H1 (cell line): ENCODE measurements around the gene C1GALT1. TPM values are rescaled to one million over a fixed set of nuclear protein-coding genes. Genes with fewer than 3 reads are reported as not detected.

Experiments used
- CTCF ChIA-PET: fragments of 300-600 bp; sonication (Branson Sonifier 250); formaldehyde crosslinking; loops from one replicate; lab custom pipeline; 2021; ENCODE audit not compliant: partially characterized antibody; lab: Charles Lee
- POLR2A ChIA-PET: fragments of 300-600 bp; sonication (Branson Sonifier 250); formaldehyde crosslinking; loops from one replicate; lab custom pipeline; 2021; ENCODE audit warnings: inconsistent platforms; ENCODE audit not compliant: partially characterized antibody; lab: Charles Lee
- DNase-seq, 2 experiments: peaks; one replicate each; pipeline versions ENCODE4 v3.0.0 to v3.0.0-alpha.2; 2010 to 2022; ENCODE audit warnings: low spot score in 2 of 2, low read depth in 1 of 2, mixed read lengths in 1 of 2
- FAIRE-seq: peaks from 2 replicates; lab custom pipeline; 2011; peaks lifted over from hg19 to GRCh38; lab: Jason Lieb, UNC
- H2AFZ ChIP-seq: 2 replicates; pipeline ENCODE4 v1.8.1; 2012; ENCODE audit warnings: low read length, inconsistent platforms
- H2AK5ac ChIP-seq: 2 replicates; pipeline ENCODE4 v1.6.1; 2013; ENCODE audit warnings: low read depth, low read length
- H2BK120ac ChIP-seq: replicated peaks from 2 replicates; pipeline ENCODE3; 2013; ENCODE audit warnings: low read depth, low read length, inconsistent platforms
- H2BK12ac ChIP-seq: 2 replicates; pipeline ENCODE4 v1.6.1; 2013; ENCODE audit warnings: low read depth, low read length
- H2BK15ac ChIP-seq: 2 replicates; pipeline ENCODE4 v1.6.1; 2013; ENCODE audit warnings: low read length
- H2BK20ac ChIP-seq: 2 replicates; pipeline ENCODE4 v1.6.1; 2013; ENCODE audit warnings: low read length
- H2BK5ac ChIP-seq: 2 replicates; pipeline ENCODE4 v1.6.1; 2013; ENCODE audit warnings: low read depth, low read length
- H3K14ac ChIP-seq: 2 replicates; pipeline ENCODE4 v1.6.1; 2013; ENCODE audit warnings: inconsistent platforms; ENCODE audit not compliant: insufficient read length
- H3K18ac ChIP-seq: 2 replicates; pipeline ENCODE4 v1.6.1; 2013; ENCODE audit warnings: low read length; ENCODE audit errors: extremely low read depth
- H3K23ac ChIP-seq: 2 replicates; pipeline ENCODE4 v1.6.1; 2013; ENCODE audit warnings: inconsistent platforms; ENCODE audit not compliant: insufficient read length
- H3K23me2 ChIP-seq: 2 replicates; pipeline ENCODE4 v1.6.1; 2013; ENCODE audit warnings: low read depth, low read length
- H3K27ac ChIP-seq: 2 replicates; pipeline ENCODE4 v1.6.1; 2011; ENCODE audit warnings: low read depth, low read length, inconsistent platforms
- H3K27me3 ChIP-seq, 4 experiments: replicated peaks in 1 of 4; 1 replicate in 1 of 4; 2 replicates in 3 of 4; pipeline versions ENCODE4 v1.6.1 to v1.8.1; 2011 to 2013; ENCODE audit warnings: low read length in 3 of 4, mild to moderate bottlenecking in 3 of 4, inconsistent platforms in 2 of 4, mixed read lengths in 2 of 4, moderate library complexity in 1 of 4; ENCODE audit not compliant: control insufficient read depth in 3 of 4, insufficient read depth in 3 of 4; ENCODE audit errors: extremely low read depth in 1 of 4
- H3K36me3 ChIP-seq, 4 experiments: 2 replicates each; pipeline versions ENCODE4 v1.6.1 to v1.8.1; 2011 to 2013; ENCODE audit warnings: mild to moderate bottlenecking in 4 of 4, low read length in 3 of 4, moderate library complexity in 2 of 4, control low read depth in 1 of 4, inconsistent platforms in 1 of 4; ENCODE audit not compliant: insufficient read depth in 4 of 4, control insufficient read depth in 2 of 4
- H3K4ac ChIP-seq: replicated peaks from 2 replicates; pipeline ENCODE3; 2013; ENCODE audit warnings: low read length, low read depth, mixed read lengths, inconsistent platforms; ENCODE audit not compliant: insufficient read length
- H3K4me1 ChIP-seq, 4 experiments: replicated peaks in 1 of 4; 1 replicate in 1 of 4; 2 replicates in 3 of 4; pipeline versions ENCODE4 v1.6.1 to v1.8.1; 2011 to 2013; ENCODE audit warnings: low read length in 3 of 4, inconsistent platforms in 2 of 4, mixed read lengths in 1 of 4; ENCODE audit not compliant: insufficient read depth in 4 of 4, control insufficient read depth in 3 of 4
- H3K4me2 ChIP-seq, 2 experiments: 2 replicates each; pipeline versions ENCODE4 v1.6.1 to v1.8.1; 2011 to 2013; ENCODE audit warnings: low read depth in 2 of 2, low read length in 2 of 2, control low read depth in 1 of 2, inconsistent platforms in 1 of 2, mild to moderate bottlenecking in 1 of 2; ENCODE audit not compliant: insufficient read depth in 1 of 2
- H3K4me3 ChIP-seq, 4 experiments: fragments of 200-600, 300-600 bp in 1 of 4; sonication (generic), shearing (Covaris generic), sonication (Bioruptor Twin) in 1 of 4; 2 replicates each; pipeline versions ENCODE4 v1.5.1 to v1.8.1; 2011 to 2016; ENCODE audit warnings: low read length in 4 of 4, low read depth in 3 of 4, control low read depth in 2 of 4, inconsistent platforms in 2 of 4, mild to moderate bottlenecking in 2 of 4, mixed read lengths in 1 of 4, moderate library complexity in 1 of 4; ENCODE audit not compliant: insufficient read depth in 2 of 4; ENCODE audit errors: extremely low read depth in 1 of 4
- H3K56ac ChIP-seq: replicated peaks from 2 replicates; pipeline ENCODE3; 2013; ENCODE audit warnings: low read depth, mild to moderate bottlenecking, mixed read lengths, low read length, inconsistent platforms; ENCODE audit not compliant: insufficient read length
- H3K79me1 ChIP-seq: 2 replicates; pipeline ENCODE4 v1.6.1; 2013; ENCODE audit warnings: low read depth, low read length, control low read depth
- H3K79me2 ChIP-seq, 2 experiments: 2 replicates each; pipeline versions ENCODE4 v1.6.1 to v1.8.1; 2012 to 2013; ENCODE audit warnings: low read length in 2 of 2, mild to moderate bottlenecking in 2 of 2, inconsistent platforms in 1 of 2; ENCODE audit not compliant: insufficient read depth in 2 of 2, control insufficient read depth in 1 of 2
- H3K9ac ChIP-seq, 4 experiments: replicated peaks in 1 of 4; 1 replicate in 1 of 4; 2 replicates in 3 of 4; pipeline versions ENCODE4 v1.6.1 to v1.8.1; 2011 to 2013; ENCODE audit warnings: low read depth in 3 of 4, low read length in 3 of 4, control low read depth in 2 of 4, mild to moderate bottlenecking in 2 of 4, moderate library complexity in 2 of 4, inconsistent platforms in 1 of 4; ENCODE audit errors: extremely low read depth in 1 of 4
- H3K9me3 ChIP-seq, 2 experiments: 2 replicates each; pipeline versions ENCODE4 v1.6.1 to v1.8.1; 2012 to 2013; ENCODE audit warnings: mild to moderate bottlenecking in 2 of 2, moderate library complexity in 2 of 2, control low read depth in 1 of 2, inconsistent platforms in 1 of 2, low read depth in 1 of 2, low read length in 1 of 2, mixed read lengths in 1 of 2; ENCODE audit not compliant: insufficient read depth in 2 of 2
- H4K20me1 ChIP-seq, 2 experiments: replicated peaks in 1 of 2; 2 replicates each; pipeline versions ENCODE3 to v1.8.1; 2011 to 2013; ENCODE audit warnings: inconsistent platforms in 2 of 2, low read length in 2 of 2, mild to moderate bottlenecking in 1 of 2; ENCODE audit not compliant: insufficient read depth in 2 of 2, control insufficient read depth in 1 of 2
- H4K5ac ChIP-seq: 2 replicates; pipeline ENCODE4 v1.6.1; 2013; ENCODE audit warnings: low read length, low read depth, mixed read lengths, inconsistent platforms; ENCODE audit not compliant: insufficient read length
- H4K8ac ChIP-seq: 2 replicates; pipeline ENCODE4 v1.8.0; 2013; ENCODE audit warnings: mild to moderate bottlenecking, moderate library complexity, low read length, inconsistent platforms; ENCODE audit not compliant: insufficient read depth; ENCODE audit errors: extremely low read depth
- H4K91ac ChIP-seq: replicated peaks from 2 replicates; pipeline ENCODE3; 2013; ENCODE audit warnings: low read length, mixed read lengths, inconsistent platforms; ENCODE audit not compliant: insufficient read length
- CTBP2 ChIP-seq: IDR thresholded peaks from 2 replicates; pipeline ENCODE4 v1.7.0; 2011; ENCODE audit warnings: borderline replicate concordance, mild to moderate bottlenecking, moderate library complexity, mixed read lengths, low read length; ENCODE audit not compliant: insufficient read depth, insufficient read length
- CTCF ChIP-seq, 3 experiments: IDR thresholded peaks; 1 replicate in 2 of 3; 2 replicates in 1 of 3; pipeline versions ENCODE4 v1.5.1 to v1.6.1; 2011; ENCODE audit warnings: low read length in 3 of 3, mild to moderate bottlenecking in 3 of 3, inconsistent platforms in 2 of 3, low read depth in 1 of 3, moderate library complexity in 1 of 3; ENCODE audit not compliant: insufficient read depth in 1 of 3; ENCODE audit errors: control extremely low read depth in 1 of 3
- GTF2F1 ChIP-seq: IDR thresholded peaks from 2 replicates; pipeline ENCODE4 v1.6.1; 2012; ENCODE audit warnings: low read depth, low read length, improper control_type of control experiment, borderline replicate concordance
- HDAC2 ChIP-seq, 2 experiments: fragments of 300-600 bp in 1 of 2; sonication (generic) in 1 of 2; IDR thresholded peaks; 2 replicates each; pipeline ENCODE4 v1.6.1; 2011 to 2012; ENCODE audit warnings: low read depth in 2 of 2, low read length in 2 of 2, mild to moderate bottlenecking in 2 of 2, moderate library complexity in 2 of 2, borderline replicate concordance in 1 of 2, inconsistent platforms in 1 of 2
- POLR2A ChIP-seq, 2 experiments: IDR thresholded peaks; 1 replicate in 1 of 2; 2 replicates in 1 of 2; pipeline ENCODE4 v1.6.1; 2011; ENCODE audit warnings: low read depth in 2 of 2, low read length in 2 of 2, mild to moderate bottlenecking in 2 of 2; ENCODE audit errors: control extremely low read depth in 1 of 2
- POU5F1 ChIP-seq: IDR thresholded peaks from 2 replicates; pipeline ENCODE4 v1.6.1; 2011; ENCODE audit warnings: low read depth, mild to moderate bottlenecking, low read length, moderate library complexity
- RAD21 ChIP-seq, 2 experiments: IDR thresholded peaks in 1 of 2; conservative IDR thresholded peaks in 1 of 2; 2 replicates each; pipeline ENCODE4 v1.6.1; 2011; ENCODE audit warnings: low read depth in 2 of 2, low read length in 2 of 2, improper control_type of control experiment in 1 of 2, inconsistent platforms in 1 of 2, mild to moderate bottlenecking in 1 of 2, moderate library complexity in 1 of 2
- RNF2 ChIP-seq: fragments of 200-900, 300-1000 bp; sonication (generic); IDR thresholded peaks from 2 replicates; pipeline ENCODE4 v1.7.1; 2016; ENCODE audit warnings: borderline replicate concordance, low read depth, mild to moderate bottlenecking, antibody characterized with exemption, low read length; ENCODE audit not compliant: poor library complexity, severe bottlenecking; ENCODE audit errors: missing control alignments
- SIRT6 ChIP-seq: IDR thresholded peaks from one replicate; pipeline ENCODE4 v1.7.1; 2012; ENCODE audit warnings: low read length, inconsistent platforms
- SP4 ChIP-seq: IDR thresholded peaks from 2 replicates; pipeline ENCODE4 v1.6.1; 2012; ENCODE audit warnings: low read length, inconsistent platforms
- TBP ChIP-seq: IDR thresholded peaks from 2 replicates; pipeline ENCODE4 v1.6.1; 2011; ENCODE audit warnings: low read depth, low read length, improper control_type of control experiment
- TEAD4 ChIP-seq: IDR thresholded peaks from 2 replicates; pipeline ENCODE4 v1.6.1; 2012; ENCODE audit warnings: low read depth, low read length, inconsistent platforms, mixed read lengths
- WGBS, 2 experiments: shearing (Covaris generic) in 1 of 2; methylation state at CpG; one replicate each; pipeline versions ENCODE4 v1.1.6 to v1.1.7; 2013 to 2015; ENCODE audit warnings: low lambda C conversion rate in 2 of 2, mixed read lengths in 2 of 2, inconsistent platforms in 1 of 2, low coverage in 1 of 2, missing lambda C conversion rate in 1 of 2; ENCODE audit not compliant: insufficient replicate concordance in 2 of 2, insufficient coverage in 1 of 2, insufficient read length in 1 of 2; ENCODE audit errors: extremely low coverage in 1 of 2, missing lambda C conversion rate in 1 of 2; 5-methylcytosine and 5-hydroxymethylcytosine counted together
- polyA plus RNA-seq, 7 experiments: library from polyadenylated mRNA; depleted of rRNA in 3 of 7; stranded (reverse) in 5 of 7; unstranded in 2 of 7; fragments of >200 nt in 5 of 7; fragments of 200-250 nt in 2 of 7; gene quantifications; 1 replicate in 5 of 7; 2 replicates in 1 of 7; 4 replicates in 1 of 7; pipeline versions ENCODE4 v1.2.1 to v1.2.3, GENCODE V29; 2011 to 2013; ENCODE audit warnings: missing spikeins in 2 of 7, mixed read lengths in 2 of 7
- total RNA-seq: library from RNA; stranded (reverse); fragmentation: NEBNext Ultra II Directional; extraction: Animal tissue kit (Norgen Biotek cat#: 25700); gene quantifications from 2 replicates; pipeline ENCODE4 v1.2.1, GENCODE V29; 2021

C1GALT1 gene
- total and polyA plus RNA-seq, 2 of the 8 experiments (the other 6 are each of a cell fraction or from before 2014, with no cell fraction given) = 18.7 to 94.2 TPM

GRCh38 chr7:7294911-7295310 is 112.6 kb downstream of the C1GALT1 start:
- Histone ChIP-seq H3K14ac (no peak overlapping the region), H2AFZ (no peak overlapping the region), H3K4ac (no peak overlapping the region), H4K8ac (no peak overlapping the region), H3K4me3 (no peak overlapping the region), H3K9me3 (no peaks in the 10 kb centered on the region), H3K18ac (no peak overlapping the region), H3K79me2 (no peaks in the 10 kb centered on the region), H2BK15ac (no peak overlapping the region), H4K5ac (no peak overlapping the region), H3K23ac (no peak overlapping the region), H3K23me2 (no peaks in the 10 kb centered on the region), H3K56ac (no peak overlapping the region), H2BK5ac (no peak overlapping the region), H3K4me2 (no peak overlapping the region), H2BK12ac (no peak overlapping the region), H3K79me1 (no peaks in the 10 kb centered on the region), H3K36me3 (no peaks in the 10 kb centered on the region), H2AK5ac (no peak overlapping the region), H4K91ac (no peak overlapping the region), H2BK120ac (no peak overlapping the region), H3K4me1 (no peaks in the 10 kb centered on the region), H2BK20ac (no peak overlapping the region), H3K9ac (no peak overlapping the region), H4K20me1 (no peaks in the 10 kb centered on the region), H3K27ac (no peak overlapping the region), H3K27me3 (no peaks in the 10 kb centered on the region)
- ChIA-PET CTCF (no interaction called here), POLR2A (no interaction called here)
- DNase-seq (no peak), FAIRE-seq (no peak)
- WGBS, 2 experiments = 91% methylated on average over 4 of the region's 4 CpGs; no CpG with 5 or more reads in 1 of the 2 experiments
- TF ChIP-seq POLR2A (IDR thresholded peaks at IDR 0.05; ENCODE audit: control extremely low read depth in 1 of 2, low read depth in 2 of 2, low read length in 2 of 2) (no peak), TEAD4 (no peak), POU5F1 (no peak), CTCF (IDR thresholded peaks at IDR 0.05; ENCODE audit: control extremely low read depth in 1 of 3, insufficient read depth in 1 of 3, low read depth in 1 of 3, low read length in 3 of 3) (no peak), SP4 (no peak), GTF2F1 (no peak), SIRT6 (no peak), CTBP2 (no peak), RNF2 (no peak), HDAC2 (IDR thresholded peaks at IDR 0.05; ENCODE audit: borderline replicate concordance in 1 of 2, low read depth in 2 of 2, low read length in 2 of 2) (no peak), TBP (no peak), RAD21 (IDR thresholded peaks at IDR 0.05 in 1 of 2, conservative IDR thresholded peaks at IDR 0.05 in 1 of 2; ENCODE audit: low read depth in 2 of 2, low read length in 2 of 2) (no peak)
